Cardiac fibroblast (primary cell): ENCODE measurements around the gene SYPL1.

Experiments
- DNase-seq, 2 donors: peaks; one replicate each; pipeline versions ENCODE4 v3.0.0 to v3.0.0-alpha.2; 2010; ENCODE audit warnings: low read depth in 2 of 2
- H3K4me3 ChIP-seq, 2 donors: replicated peaks in 1 of 2; 1 replicate in 1 of 2; 2 replicates in 1 of 2; pipeline ENCODE4 v1.5.1; 2011; ENCODE audit warnings: low read depth in 2 of 2, low read length in 2 of 2, mild to moderate bottlenecking in 2 of 2, moderate library complexity in 1 of 2
- CTCF ChIP-seq: IDR thresholded peaks from one replicate; pipeline ENCODE4 v1.5.1; 2011; ENCODE audit warnings: low read depth, mild to moderate bottlenecking, low read length, inconsistent platforms

SYPL1 gene

GRCh38 chr7:106112118-106112971 lies at the start of gene SYPL1:
SYPL1 (minus strand) TSS chr7:106112312; CDS start chr7:106112208, 104 bp downstream.
- DNase-seq = peak; percentile 88 to 96
- no peak for TF ChIP-seq CTCF
- H3K4me3 ChIP-seq = peak within 1 kb of the TSS; percentile 64 to 71

- TF ChIP-seq CTCF = no peak
- DNase-seq = no peak
These were observed 42.9 kb upstream of the SYPL1 start for GRCh38 chr7:106155027-106155426.

GRCh38 chr7:106153891-106154449 lies 41.9 kb upstream of the SYPL1 start:
- H3K4me3 ChIP-seq = no peak overlapping the region
- TF ChIP-seq CTCF = peak; percentile 98
- DNase-seq = peak; percentile 81 to 89

More at GRCh38 chr7:106155027-106155426, 42.9 kb upstream of the SYPL1 start:
- H3K4me3 ChIP-seq = no peak overlapping the region

- no peak for DNase-seq
- no peak overlapping the region for H3K4me3 ChIP-seq
- no peak for TF ChIP-seq CTCF
These were observed 40.2 kb upstream of the SYPL1 start for GRCh38 chr7:106152313-106152665.

- TF ChIP-seq CTCF = no peak
These were observed 39.6 kb upstream of the SYPL1 start for GRCh38 chr7:106151459-106152312.

GRCh38 chr7:106143711-106144337 lies 31.7 kb upstream of the SYPL1 start:
- DNase-seq = no peak
- no peak for TF ChIP-seq CTCF
- H3K4me3 ChIP-seq = no peak overlapping the region

More at GRCh38 chr7:106151459-106152312, 39.6 kb upstream of the SYPL1 start:
- peak in 1 of 2 donors; percentile 10 for DNase-seq
- no peak overlapping the region for H3K4me3 ChIP-seq
